OCI-LY3 (cell line): ENCODE data around the gene LGI2.

Experiments used
- H2AFZ ChIP-seq: fragments of 200-600, 300-600 bp; shearing (Covaris generic); 2 replicates; pipeline ENCODE4 v1.6.0; 2014; ENCODE audit warnings: antibody characterized with exemption, low read depth, low read length
- H3K27ac ChIP-seq: fragments of 200-600, 300-600 bp; sonication (generic); 2 replicates; pipeline ENCODE4 v1.5.1; 2014; ENCODE audit warnings: mild to moderate bottlenecking, low read length, moderate library complexity, mixed read lengths
- H3K27me3 ChIP-seq: fragments of 200-600, 300-600 bp; sonication (generic); 2 replicates; pipeline ENCODE4 v1.6.1; 2014; ENCODE audit warnings: low read depth, low read length, mixed read lengths
- H3K36me3 ChIP-seq: fragments of 200-600, 300-600 bp; sonication (generic); replicated peaks from 2 replicates; pipeline ENCODE3; 2014; ENCODE audit warnings: low read depth, low read length, mixed read lengths
- H3K4me1 ChIP-seq: fragments of 300-600, 200-600 bp; sonication (generic); 2 replicates; pipeline ENCODE4 v1.6.1; 2014; ENCODE audit warnings: low read length, mixed read lengths
- H3K4me2 ChIP-seq: fragments of 200-600, 300-600 bp; sonication (generic); 2 replicates; pipeline ENCODE4 v1.6.1; 2014; ENCODE audit warnings: low read length, mixed read lengths
- H3K4me3 ChIP-seq: fragments of 300-600, 200-600 bp; sonication (generic); 2 replicates; pipeline ENCODE4 v1.5.1; 2014; ENCODE audit warnings: antibody characterized with exemption, mild to moderate bottlenecking, low read length, moderate library complexity
- H3K79me2 ChIP-seq: fragments of 300-600, 200-600 bp; shearing (Covaris generic); 2 replicates; pipeline ENCODE4 v1.6.1; 2014; ENCODE audit warnings: mild to moderate bottlenecking, low read length, mixed read lengths
- H3K9ac ChIP-seq: fragments of 300-600, 200-600 bp; shearing (Covaris generic); 2 replicates; pipeline ENCODE4 v1.6.0; 2014; ENCODE audit warnings: mild to moderate bottlenecking, low read length, moderate library complexity
- H3K9me3 ChIP-seq: fragments of 200-600, 300-600 bp; shearing (Covaris generic); 2 replicates; pipeline ENCODE4 v1.6.1; 2014; ENCODE audit warnings: low read length, mixed read lengths; ENCODE audit not compliant: insufficient read depth
- H4K20me1 ChIP-seq: fragments of 200-600, 300-600 bp; sonication (generic); 2 replicates; pipeline ENCODE4 v1.6.1; 2016; ENCODE audit warnings: low read length, mixed read lengths; ENCODE audit not compliant: insufficient read depth
- CTCF ChIP-seq: fragments of 200-600, 300-600 bp; sonication (generic); IDR thresholded peaks from 2 replicates; pipeline ENCODE4 v1.5.1; 2014; ENCODE audit warnings: antibody characterized with exemption, low read length, low read depth
- EZH2phosphoT487 ChIP-seq: fragments of 200-600 bp; shearing (Covaris generic); IDR thresholded peaks from 2 replicates; pipeline ENCODE4 v1.6.1; 2018; ENCODE audit warnings: antibody characterized with exemption, mixed run types, low read depth

LGI2 gene

GRCh38 chr4:24967346-24967745 lies 63.4 kb downstream of the LGI2 start:
- no peaks in the 10 kb centered on the region for H3K79me2 ChIP-seq
- TF ChIP-seq CTCF (no peak), EZH2phosphoT487 (no peak)
- no peak overlapping the region for H3K4me2 ChIP-seq
- no peaks in the 10 kb centered on the region for H3K4me1 ChIP-seq
- H4K20me1 ChIP-seq, result no peaks in the 10 kb centered on the region
- no peak overlapping the region for H3K9ac ChIP-seq
- H3K27ac ChIP-seq, result no peak overlapping the region
- no peak overlapping the region for H2AFZ ChIP-seq
- H3K9me3 ChIP-seq, result peaks cover 13% of the 10 kb centered on the region
- no peak overlapping the region for H3K4me3 ChIP-seq
- no peaks in the 10 kb centered on the region for H3K36me3 ChIP-seq
- no peaks in the 10 kb centered on the region for H3K27me3 ChIP-seq

GRCh38 chr4:24966076-24966475 lies 64.7 kb downstream of the LGI2 start:
- Histone ChIP-seq H3K4me1 (no peaks in the 10 kb centered on the region), H3K4me2 (no peak overlapping the region), H3K9me3 (peaks cover 13% of the 10 kb centered on the region), H3K27ac (no peak overlapping the region), H3K36me3 (no peaks in the 10 kb centered on the region), H2AFZ (no peak overlapping the region), H3K27me3 (no peaks in the 10 kb centered on the region), H4K20me1 (no peaks in the 10 kb centered on the region), H3K9ac (no peak overlapping the region), H3K4me3 (no peak overlapping the region), H3K79me2 (no peaks in the 10 kb centered on the region)
- no peak for TF ChIP-seq CTCF
- no peak for TF ChIP-seq EZH2phosphoT487

- Histone ChIP-seq H3K27ac (no peak overlapping the region), H2AFZ (no peak overlapping the region), H3K4me3 (no peak overlapping the region), H3K79me2 (no peaks in the 10 kb centered on the region), H3K9me3 (peaks cover 13% of the 10 kb centered on the region), H3K4me1 (no peaks in the 10 kb centered on the region), H4K20me1 (no peaks in the 10 kb centered on the region), H3K9ac (no peak overlapping the region), H3K36me3 (no peaks in the 10 kb centered on the region), H3K4me2 (no peak overlapping the region), H3K27me3 (no peaks in the 10 kb centered on the region)
- TF ChIP-seq CTCF (no peak), EZH2phosphoT487 (no peak)
These were observed 65.1 kb downstream of the LGI2 start for GRCh38 chr4:24965627-24966026.

GRCh38 chr4:24963277-24963676 lies 67.5 kb downstream of the LGI2 start:
- Histone ChIP-seq H3K27ac (no peak overlapping the region), H3K9me3 (peaks cover 13% of the 10 kb centered on the region), H3K36me3 (no peaks in the 10 kb centered on the region), H4K20me1 (no peaks in the 10 kb centered on the region), H2AFZ (no peak overlapping the region), H3K27me3 (no peaks in the 10 kb centered on the region), H3K4me2 (no peak overlapping the region), H3K4me3 (no peak overlapping the region), H3K4me1 (no peaks in the 10 kb centered on the region), H3K9ac (no peak overlapping the region), H3K79me2 (no peaks in the 10 kb centered on the region)
- no peak for TF ChIP-seq EZH2phosphoT487
- no peak for TF ChIP-seq CTCF
